Heart left ventricle (tissue), 13 donors: ENCODE data around the gene USP6.

ENCODE experiments used
- POLR2A ChIP-seq, 2 donors: fragments of 450-650 bp; IDR thresholded peaks; one replicate each; pipeline ENCODE4 v1.6.1; 2017; ENCODE audit warnings: antibody characterized with exemption in 2 of 2, mild to moderate bottlenecking in 2 of 2, moderate library complexity in 2 of 2
- TF ChIP-seq, protein P1 (sequence below), 12 donors: fragments of 200-600 bp; sonication (generic) in 4 of 12; IDR thresholded peaks; one replicate each; pipeline versions ENCODE4 v1.5.0 to v1.8.0; 2018 to 2022; ENCODE audit warnings: antibody characterized with exemption in 12 of 12, mild to moderate bottlenecking in 5 of 12
- donor health status: ischemic (EF 13 %, LVEDD 7.1; RV severe dilation, severe dysfunction).
- donor health status: DM: no; HTN: yes; CAD: no.
- donor health status: DM: no; HTN: no; CAD: no.
- donor health status: ischemic (EF 25% LVEDD 6.9; RV normal size, moderate dysfunction).
- donor health status: ischemic (EF 25% LVEDD 5.7; RV mildly dilated, moderate dysfunction).
- donor health status: ischemic (EF 35%, LVEDD 5.7; RV mildly dilated, moderate dysfunction).
- donor health status: nonischemic (EF 11% LVEDD 7.7; RV severe dilation, severe dysfunction).
- donor health status: DM: yes; HTN: yes; CAD: no.
- donor health status: PGD.
- donor health status: ischemic (EF 29% LVEDD 5.4; RV normal size, mild dysfunction).
- donor health status: nonischemic (EF 23%, LVEDD 6.1; RV moderate dilation, normal function).

DNA sequence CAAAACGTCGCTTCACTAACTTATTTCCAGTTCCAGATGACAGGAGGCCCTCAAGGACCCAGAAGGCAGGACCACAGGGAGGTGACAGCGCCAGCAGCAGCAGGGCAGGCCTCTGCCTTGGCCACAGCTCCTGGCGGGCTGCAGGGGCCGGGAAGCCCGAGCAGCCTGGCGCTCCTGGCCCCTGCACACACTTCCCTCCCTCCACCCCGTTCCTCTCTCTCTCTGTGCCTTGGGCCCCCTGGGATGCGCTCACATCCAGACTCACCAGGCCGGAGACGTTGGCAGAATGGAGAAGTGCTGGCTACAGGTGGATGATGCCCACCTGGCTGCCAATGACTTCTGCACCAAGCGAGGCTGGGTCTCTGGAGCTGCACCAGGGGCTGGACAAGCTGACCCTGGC lies 63.2 kb downstream of the USP6 start:
- TF ChIP-seq, protein P1, sequence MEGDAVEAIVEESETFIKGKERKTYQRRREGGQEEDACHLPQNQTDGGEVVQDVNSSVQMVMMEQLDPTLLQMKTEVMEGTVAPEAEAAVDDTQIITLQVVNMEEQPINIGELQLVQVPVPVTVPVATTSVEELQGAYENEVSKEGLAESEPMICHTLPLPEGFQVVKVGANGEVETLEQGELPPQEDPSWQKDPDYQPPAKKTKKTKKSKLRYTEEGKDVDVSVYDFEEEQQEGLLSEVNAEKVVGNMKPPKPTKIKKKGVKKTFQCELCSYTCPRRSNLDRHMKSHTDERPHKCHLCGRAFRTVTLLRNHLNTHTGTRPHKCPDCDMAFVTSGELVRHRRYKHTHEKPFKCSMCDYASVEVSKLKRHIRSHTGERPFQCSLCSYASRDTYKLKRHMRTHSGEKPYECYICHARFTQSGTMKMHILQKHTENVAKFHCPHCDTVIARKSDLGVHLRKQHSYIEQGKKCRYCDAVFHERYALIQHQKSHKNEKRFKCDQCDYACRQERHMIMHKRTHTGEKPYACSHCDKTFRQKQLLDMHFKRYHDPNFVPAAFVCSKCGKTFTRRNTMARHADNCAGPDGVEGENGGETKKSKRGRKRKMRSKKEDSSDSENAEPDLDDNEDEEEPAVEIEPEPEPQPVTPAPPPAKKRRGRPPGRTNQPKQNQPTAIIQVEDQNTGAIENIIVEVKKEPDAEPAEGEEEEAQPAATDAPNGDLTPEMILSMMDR (IDR thresholded peaks at IDR 0.05): no peak
- TF ChIP-seq POLR2A (IDR thresholded peaks at IDR 0.05): no peak
